DMS79 treated with DMSO at 0.1 percent for 48 hours (cell line): ENCODE results near the gene HERPUD1.
"Not testable (repeated sequence)": the region's sequence is repeated elsewhere in the genome, so short reads cannot be mapped to it uniquely, and the experiment has no call there.

Experiments used
- DNase-seq: peaks from one replicate; lab custom pipeline; 2025; lab: John Stamatoyannopoulos, UW

HERPUD1 gene

GRCh38 chr16:56911771-56912571 is 20.0 kb upstream of the HERPUD1 start:
- DNase-seq: no peak

DNA sequence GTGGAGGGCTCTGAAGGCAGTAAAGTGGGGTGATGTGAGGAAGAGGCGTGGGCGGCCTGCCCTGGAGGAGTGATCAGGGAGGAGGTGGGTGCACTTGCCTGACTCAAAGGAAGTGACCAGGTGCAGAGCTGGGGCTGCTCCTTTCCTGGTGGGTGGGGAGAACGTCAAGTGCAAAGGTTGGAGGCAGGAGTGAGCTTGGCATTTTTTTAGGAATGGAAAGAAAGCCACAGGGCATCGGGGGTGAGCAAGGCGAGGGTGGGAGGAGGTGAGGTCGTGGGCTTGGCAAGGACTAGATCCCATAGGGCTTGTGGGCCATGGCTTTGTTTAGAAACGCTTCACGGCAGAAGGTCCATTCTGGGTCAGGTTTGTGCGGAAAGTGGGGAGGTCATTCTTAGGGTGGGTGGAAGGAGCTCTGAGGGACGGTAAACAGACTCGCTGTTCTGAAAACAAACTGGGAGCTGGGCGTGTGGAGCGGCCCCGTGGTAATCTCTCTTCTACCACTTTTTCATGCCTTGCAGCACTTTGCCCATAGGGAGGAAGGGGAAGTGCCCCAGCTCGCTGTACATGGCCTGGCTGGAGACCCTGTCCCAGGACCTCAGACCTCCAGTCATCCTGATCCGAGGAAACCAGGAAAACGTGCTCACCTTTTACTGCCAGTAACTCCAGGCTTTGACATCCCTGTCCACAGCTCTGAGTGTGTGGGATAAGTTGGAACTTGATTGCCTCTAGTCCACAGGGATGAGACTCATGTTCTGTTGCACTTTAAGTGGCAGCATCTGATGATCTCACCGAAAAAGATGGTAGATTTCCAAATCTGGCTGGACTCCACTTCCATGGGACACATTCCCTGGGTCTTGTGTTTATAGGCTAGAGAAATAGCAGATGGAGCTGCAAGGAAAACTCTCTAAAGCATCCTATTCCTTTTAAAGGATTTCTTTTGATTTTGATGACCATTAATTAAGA is 18.9 kb upstream of the HERPUD1 start:
- no peak for DNase-seq

DNA sequence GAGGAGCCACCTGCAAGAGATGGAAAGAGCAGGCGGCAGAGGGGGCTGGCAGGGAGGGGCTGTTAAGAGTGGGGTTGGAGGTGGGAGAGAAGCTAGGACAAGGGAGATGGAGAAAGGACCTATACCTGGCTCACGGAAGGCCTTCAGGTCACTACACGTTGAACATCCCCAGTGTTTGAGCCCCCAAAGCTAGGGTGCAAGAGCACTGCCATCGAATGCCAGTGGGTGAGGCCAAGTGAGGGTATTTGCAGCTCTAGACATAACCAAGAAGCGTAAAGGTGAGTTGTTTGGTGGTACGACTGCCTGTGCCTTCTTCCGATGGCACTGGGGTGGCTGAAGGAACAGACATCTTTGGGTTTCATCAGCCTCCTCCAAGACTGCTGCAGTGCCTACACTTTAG is 17.0 kb upstream of the HERPUD1 start:
- no peak for DNase-seq

GRCh38 chr16:56915336-56916119 is 16.4 kb upstream of the HERPUD1 start:
- no peak for DNase-seq

GRCh38 chr16:56916571-56917403 is 15.2 kb upstream of the HERPUD1 start:
- DNase-seq: no peak

DNA sequence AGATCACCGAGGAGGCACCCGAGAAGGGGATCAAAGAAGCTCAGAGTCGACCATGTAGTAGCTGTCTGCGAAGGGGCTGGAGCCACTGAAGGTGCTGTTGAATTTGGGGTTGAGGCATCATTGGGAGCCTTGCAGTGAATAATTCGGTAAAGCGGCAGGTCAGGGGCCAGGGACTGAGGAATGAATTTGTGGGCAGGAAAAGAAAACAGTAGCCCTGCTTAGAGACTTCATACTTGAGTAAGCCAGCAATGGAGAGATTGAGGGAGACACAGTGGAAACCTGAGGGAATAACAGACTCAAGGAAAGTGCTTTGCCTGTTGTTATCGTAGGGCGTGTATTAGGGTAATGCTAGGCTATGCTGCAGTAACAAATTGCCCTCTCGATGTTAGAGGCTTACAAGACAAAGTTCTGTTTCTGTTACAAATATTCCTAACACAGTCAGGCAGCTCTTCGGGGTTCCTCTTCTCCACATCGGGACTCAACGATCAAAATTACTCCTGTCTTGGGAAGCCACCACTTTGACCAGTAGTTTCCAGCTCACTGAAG is 13.4 kb upstream of the HERPUD1 start:
- DNase-seq: no peak

GRCh38 chr16:56919099-56919800 is 12.7 kb upstream of the HERPUD1 start:
- DNase-seq: no peak

DNA sequence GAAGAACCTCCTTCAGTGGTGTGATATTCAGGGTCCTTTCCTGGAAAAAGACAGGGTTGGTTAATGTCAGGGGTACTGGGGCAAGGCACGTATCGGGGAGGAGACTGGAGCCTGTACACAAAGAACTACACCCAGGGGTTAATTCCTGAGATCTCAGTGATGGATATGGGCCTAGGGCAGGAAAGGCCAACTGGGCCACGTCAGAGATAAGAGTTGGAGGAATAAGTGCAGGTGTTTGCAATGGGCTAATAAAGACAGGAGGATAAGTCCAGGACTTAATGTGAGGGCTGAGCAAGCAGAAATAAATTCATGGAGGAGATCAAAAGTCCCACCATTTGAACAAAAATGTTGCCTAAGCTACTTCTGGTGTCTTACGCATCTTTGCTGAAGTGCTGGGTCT is 10.4 kb upstream of the HERPUD1 start:
- DNase-seq: no peak

DNA sequence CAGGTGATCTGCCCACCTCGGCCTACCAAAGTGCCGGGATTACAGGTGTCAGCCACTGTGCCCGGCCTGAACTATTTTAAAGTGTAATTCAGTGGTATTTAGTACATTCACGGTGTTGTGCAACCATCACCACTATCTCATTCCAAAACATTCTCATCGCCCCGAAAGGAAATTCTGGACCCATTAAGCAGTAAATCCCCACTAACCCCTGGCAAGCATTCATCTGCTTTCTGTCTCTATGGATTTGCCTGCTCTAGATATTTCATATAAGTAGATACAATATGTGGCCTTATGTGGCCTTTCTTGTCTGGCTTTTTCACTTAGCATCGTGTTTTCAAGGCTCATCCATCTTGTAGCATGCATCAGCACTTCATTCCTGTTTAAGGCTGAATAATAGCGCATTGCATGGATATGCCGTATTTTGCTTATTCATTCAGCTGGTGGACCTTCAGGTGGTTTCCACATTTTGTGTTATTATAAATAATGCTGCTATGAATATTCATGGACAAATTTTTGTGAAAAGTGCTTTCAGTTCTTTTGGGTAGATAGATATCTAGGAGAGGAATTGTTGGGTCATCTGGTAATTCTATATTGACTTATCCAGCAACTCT is 8.4 kb upstream of the HERPUD1 start:
- no peak for DNase-seq

DNA sequence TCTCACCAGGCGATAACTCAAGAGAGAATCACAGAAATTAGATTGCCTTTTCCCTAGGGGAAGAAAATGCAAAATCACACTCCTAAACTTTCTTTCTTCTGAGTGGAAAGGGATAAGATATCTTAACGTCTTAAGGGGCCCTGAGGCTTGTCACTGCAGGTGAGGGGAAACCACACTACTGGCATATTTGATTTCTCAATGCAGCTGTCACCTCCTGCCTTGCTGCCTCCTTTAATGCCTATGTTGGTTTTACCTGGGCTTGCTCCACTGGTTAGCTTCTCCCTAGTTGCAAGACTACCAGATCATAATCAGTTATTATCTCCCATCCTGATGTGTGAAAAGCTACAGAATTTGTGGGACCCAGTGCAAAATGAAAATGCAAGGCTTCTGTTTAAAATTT is 4.5 kb upstream of the HERPUD1 start:
- no peak for DNase-seq

- DNase-seq: no peak
Observed at GRCh38 chr16:56929639-56930038, 2.3 kb upstream of the HERPUD1 start.

GRCh38 chr16:56930486-56931270 is 1.3 kb upstream of the HERPUD1 start:
- DNase-seq: peak; percentile 49

GRCh38 chr16:56931271-56931891 is 561 bp upstream of the HERPUD1 start:
- DNase-seq: peak; percentile 49

DNA sequence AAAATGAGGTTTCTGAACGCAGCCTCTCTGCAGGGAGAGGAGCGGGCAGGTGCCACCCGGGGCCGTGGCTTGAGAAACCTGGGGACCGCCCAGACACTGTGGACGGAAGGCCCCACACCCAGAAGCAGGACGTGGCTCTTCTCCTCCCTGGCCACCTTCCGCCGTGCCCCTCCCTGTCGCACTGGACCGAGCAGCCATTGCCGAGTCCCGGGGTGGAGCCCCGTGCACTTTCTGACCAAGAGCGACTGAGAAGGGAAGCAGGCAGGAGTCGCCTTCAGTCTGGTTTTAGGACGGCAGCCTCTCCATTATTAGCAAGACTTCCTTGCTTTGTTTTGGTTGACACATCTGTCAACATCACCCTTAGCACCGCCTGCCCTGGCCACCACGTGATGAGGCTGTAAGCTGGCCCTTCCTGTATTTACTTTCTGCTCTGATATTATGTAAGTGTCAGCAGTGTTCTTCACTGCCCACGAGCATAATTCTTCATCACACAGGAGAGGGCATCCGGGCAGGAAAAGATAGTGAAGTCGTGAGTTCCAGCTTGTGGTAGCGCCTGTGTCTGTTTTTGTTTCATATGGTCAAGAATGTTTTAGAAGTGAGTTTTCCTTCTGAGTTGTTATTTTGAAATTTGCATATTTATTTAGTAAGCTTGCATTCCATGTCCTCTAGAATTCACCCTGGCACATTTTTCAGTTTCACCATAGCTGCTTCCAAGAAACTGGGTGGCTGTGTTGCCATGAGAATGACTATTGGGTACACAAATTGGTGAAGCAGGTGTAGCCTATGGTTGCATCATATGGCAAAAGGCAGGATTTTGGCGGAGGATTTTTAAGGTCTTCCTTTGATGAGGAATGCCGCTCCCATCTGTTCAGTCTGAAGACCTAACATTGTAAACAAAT is 1.0 kb downstream of the HERPUD1 start:
- peak; percentile 17 for DNase-seq

GRCh38 chr16:56933828-56934598 is 2.1 kb downstream of the HERPUD1 start:
- DNase-seq: no peak

DNA sequence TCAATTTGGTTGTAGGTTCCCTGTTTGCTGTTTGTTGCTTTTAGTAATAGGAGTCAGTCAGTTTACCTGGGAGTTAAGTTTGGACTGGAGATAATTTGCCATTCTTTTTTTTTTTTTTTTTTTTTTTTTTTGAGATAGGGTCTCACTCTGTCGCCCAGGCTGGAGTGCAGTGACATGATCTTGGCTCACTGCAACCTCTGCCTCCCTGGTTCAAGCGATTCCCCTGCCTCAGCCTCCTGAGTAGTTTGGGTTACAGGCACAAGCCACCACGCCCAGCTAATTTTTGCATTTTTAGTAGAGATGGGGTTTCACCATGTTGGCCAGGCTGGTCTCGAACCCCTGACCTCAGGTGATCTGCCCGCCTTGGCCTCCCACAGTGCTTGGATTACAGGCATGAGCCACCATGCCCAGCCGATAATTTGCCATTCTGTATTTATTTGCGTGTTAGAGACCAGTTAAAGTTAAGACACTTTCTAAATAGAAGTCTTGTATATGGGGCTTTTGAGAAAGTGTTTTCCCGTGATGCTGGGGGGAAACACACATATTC is 2.7 kb downstream of the HERPUD1 start:
- DNase-seq: not testable (repeated sequence)
